Measurements from ENCODE around the gene SHC3. TPM values are rescaled to one million over a fixed set of nuclear protein-coding genes. Genes with fewer than 3 reads are reported as not detected.

The SHC3 gene
- total and polyA plus RNA-seq, 12 donors = 5.6 to 56.7 (median 20.9) TPM

GRCh38 chr9:89143266-89143665, 35.4 kb downstream of the SHC3 start:
- Histone ChIP-seq H3K27me3 (no peaks in the 10 kb centered on the region), H3K4me3 (no peak overlapping the region), H3K9me3 (replicated peaks in 1 of 3) (no peaks in the 10 kb centered on the region), H3K36me3 (replicated peaks in 1 of 2) (no peaks in the 10 kb centered on the region), H3K27ac (no peak overlapping the region), H3K4me1 (replicated peaks in 1 of 2) (peaks cover 4 to 11% of the 10 kb centered on the region in 2 donors)
- TF ChIP-seq CTCF (IDR thresholded peaks at IDR 0.05) (no peak), POLR2A (IDR thresholded peaks at IDR 0.05) (no peak)
- WGBS, 4 donors = 74 to 84% (median 82%) methylated on average over 5 of the region's 5 CpGs
- intact Hi-C loops (cut with DNase I) = no loop called here
- no peak for DNase-seq

GRCh38 chr9:89139455-89139854, 39.2 kb downstream of the SHC3 start:
- H3K36me3 ChIP-seq (replicated peaks in 1 of 2) = no peaks in the 10 kb centered on the region
- peak overlapping the region in 1 of 5 donors; percentile 85 for H3K27ac ChIP-seq
- peaks cover 0 to 7% (median 0%) of the 10 kb centered on the region in 3 donors for H3K9me3 ChIP-seq (replicated peaks in 1 of 3)
- H3K27me3 ChIP-seq = no peaks in the 10 kb centered on the region
- 98 to 100% (median 99%) methylated on average over 1 of the region's 1 CpG for WGBS, 4 donors
- TF ChIP-seq CTCF (IDR thresholded peaks at IDR 0.05) = no peak
- no peak for TF ChIP-seq POLR2A (IDR thresholded peaks at IDR 0.05)
- H3K4me3 ChIP-seq = no peak overlapping the region
- H3K4me1 ChIP-seq (replicated peaks in 1 of 2) = peaks cover 16 to 21% of the 10 kb centered on the region in 2 donors
- DNase-seq = no peak
- intact Hi-C loops (cut with DNase I) = no loop called here

- DNase-seq = peak in 3 of 7 donors; percentile 32 to 46 (median 44)
- Histone ChIP-seq H3K36me3 (replicated peaks in 1 of 2) (no peaks in the 10 kb centered on the region), H3K4me1 (replicated peaks in 1 of 2) (peaks cover 16 to 21% of the 10 kb centered on the region in 2 donors), H3K27me3 (no peaks in the 10 kb centered on the region), H3K9me3 (replicated peaks in 1 of 3) (peaks cover 0 to 9% (median 0%) of the 10 kb centered on the region in 3 donors), H3K4me3 (no peak overlapping the region), H3K27ac (peak overlapping the region in 4 of 5 donors; percentile 66 to 85 (median 76))
- intact Hi-C loops (cut with DNase I) = no loop called here
- 58 to 66% (median 62%) methylated on average over 3 of the region's 3 CpGs for WGBS, 4 donors
- no peak for TF ChIP-seq CTCF (IDR thresholded peaks at IDR 0.05)
- TF ChIP-seq POLR2A (IDR thresholded peaks at IDR 0.05) = no peak
Measured at GRCh38 chr9:89138463-89139390, 39.9 kb downstream of the SHC3 start.

GRCh38 chr9:89137542-89138462, 40.8 kb downstream of the SHC3 start:
- H3K4me3 ChIP-seq = no peak overlapping the region
- WGBS, 4 donors = 28 to 37% (median 34%) methylated on average over 8 of the region's 8 CpGs
- peaks cover 16 to 21% of the 10 kb centered on the region in 2 donors for H3K4me1 ChIP-seq (replicated peaks in 1 of 2)
- no peaks in the 10 kb centered on the region for H3K27me3 ChIP-seq
- peak overlapping the region; percentile 43 to 85 (median 75) for H3K27ac ChIP-seq
- intact Hi-C loops (cut with DNase I) = no loop called here
- DNase-seq = peak; percentile 85 to 94 (median 92)
- H3K36me3 ChIP-seq (replicated peaks in 1 of 2) = no peaks in the 10 kb centered on the region
- peaks cover 0 to 9% (median 0%) of the 10 kb centered on the region in 3 donors for H3K9me3 ChIP-seq (replicated peaks in 1 of 3)
- no peak for TF ChIP-seq CTCF (IDR thresholded peaks at IDR 0.05)
- TF ChIP-seq POLR2A (IDR thresholded peaks at IDR 0.05) = peak in 1 of 2 donors; percentile 44
